Duodenal mucosa (tissue), 2 donors: ENCODE data around the gene VGLL4.

ENCODE experiments used
- H3K27ac ChIP-seq: one replicate; pipeline ENCODE4 v1.7.0; 2013; ENCODE audit warnings: low read depth, low read length
- H3K27me3 ChIP-seq, 2 donors: one replicate each; pipeline ENCODE4 v1.7.0; 2013; ENCODE audit warnings: low read length in 2 of 2, control low read depth in 1 of 2; ENCODE audit not compliant: insufficient read depth in 2 of 2, control insufficient read depth in 1 of 2
- H3K36me3 ChIP-seq, 2 donors: one replicate each; pipeline ENCODE4 v1.7.0; 2013; ENCODE audit warnings: low read length in 2 of 2, control low read depth in 1 of 2; ENCODE audit not compliant: insufficient read depth in 2 of 2, control insufficient read depth in 1 of 2
- H3K4me1 ChIP-seq, 2 donors: one replicate each; pipeline ENCODE4 v1.7.0; 2013; ENCODE audit warnings: low read length in 2 of 2, control low read depth in 1 of 2; ENCODE audit not compliant: insufficient read depth in 2 of 2, control insufficient read depth in 1 of 2
- H3K4me3 ChIP-seq, 2 donors: one replicate each; pipeline ENCODE4 v1.7.0; 2013; ENCODE audit warnings: low read length in 2 of 2, low read depth in 1 of 2
- H3K9ac ChIP-seq, 2 donors: one replicate each; pipeline ENCODE4 v1.7.0; 2013; ENCODE audit warnings: low read length in 2 of 2, low read depth in 1 of 2
- H3K9me3 ChIP-seq, 2 donors: one replicate each; pipeline ENCODE4 v1.7.0; 2013; ENCODE audit warnings: low read length in 2 of 2, control low read depth in 1 of 2; ENCODE audit not compliant: control insufficient read depth in 1 of 2

The VGLL4 gene

DNA sequence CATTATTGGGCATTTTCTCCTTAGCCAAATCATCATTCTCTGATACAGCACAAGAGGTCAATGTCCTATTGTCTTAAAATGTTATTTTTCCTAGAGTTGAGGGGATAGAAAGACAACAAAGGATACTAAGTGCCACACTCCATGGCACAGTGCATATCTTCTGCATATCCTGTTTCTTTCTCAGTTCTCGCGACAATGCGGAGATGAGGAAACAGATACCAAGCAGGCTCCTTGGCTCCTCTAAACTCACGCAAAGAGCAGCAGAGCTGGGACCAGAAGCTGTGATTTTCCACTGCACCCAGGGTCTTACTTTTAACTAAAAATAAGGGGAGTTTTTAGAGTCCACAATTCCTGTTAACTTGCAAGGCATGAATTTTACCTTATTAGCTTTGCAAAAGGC, 10.5 kb upstream of the VGLL4 start:
- Histone ChIP-seq H3K27ac (no peak overlapping the region), H3K4me3 (no peak overlapping the region), H3K4me1 (no peaks in the 10 kb centered on the region), H3K9me3 (no peaks in the 10 kb centered on the region), H3K9ac (no peak overlapping the region), H3K36me3 (no peaks in the 10 kb centered on the region), H3K27me3 (no peaks in the 10 kb centered on the region)

DNA sequence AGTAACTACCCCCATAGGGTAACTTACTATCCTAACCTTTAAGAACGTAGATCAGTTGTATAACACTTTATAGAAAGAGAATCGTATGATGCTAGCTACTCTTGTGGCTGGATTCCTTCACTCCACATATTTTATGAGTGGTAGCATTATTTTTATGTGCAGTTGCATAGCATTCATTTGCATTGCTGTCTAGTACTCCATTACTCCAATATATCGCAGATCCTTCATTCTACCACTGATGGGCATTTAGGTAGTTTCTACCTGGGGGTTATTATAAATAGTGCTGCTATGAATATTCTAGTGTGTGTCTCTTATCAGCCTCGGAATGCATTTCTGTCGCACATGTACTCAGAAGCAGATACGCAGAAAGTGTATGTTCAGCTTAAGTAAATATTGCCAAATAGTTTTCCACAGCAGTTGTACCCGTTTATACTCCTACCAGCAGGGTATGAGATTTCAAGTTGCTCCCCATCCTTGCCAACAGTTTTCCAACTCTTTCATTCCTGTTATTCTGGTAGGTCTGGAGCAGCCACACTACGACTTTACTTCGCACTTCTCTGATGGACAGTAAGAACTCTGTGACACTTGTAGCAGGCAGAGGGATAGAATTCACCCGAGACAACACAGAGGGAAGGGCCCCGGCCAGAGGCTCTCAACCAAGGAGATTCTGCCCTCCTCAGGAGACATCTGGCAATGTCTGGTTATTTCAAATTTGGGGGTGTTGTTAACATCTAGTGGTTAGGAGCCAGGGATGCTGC, 9.8 kb upstream of the VGLL4 start:
- no peaks in the 10 kb centered on the region for H3K27me3 ChIP-seq
- no peak overlapping the region for H3K27ac ChIP-seq
- no peaks in the 10 kb centered on the region for H3K36me3 ChIP-seq
- no peaks in the 10 kb centered on the region for H3K9me3 ChIP-seq
- H3K4me3 ChIP-seq = no peak overlapping the region
- no peak overlapping the region for H3K9ac ChIP-seq
- H3K4me1 ChIP-seq = no peaks in the 10 kb centered on the region

DNA sequence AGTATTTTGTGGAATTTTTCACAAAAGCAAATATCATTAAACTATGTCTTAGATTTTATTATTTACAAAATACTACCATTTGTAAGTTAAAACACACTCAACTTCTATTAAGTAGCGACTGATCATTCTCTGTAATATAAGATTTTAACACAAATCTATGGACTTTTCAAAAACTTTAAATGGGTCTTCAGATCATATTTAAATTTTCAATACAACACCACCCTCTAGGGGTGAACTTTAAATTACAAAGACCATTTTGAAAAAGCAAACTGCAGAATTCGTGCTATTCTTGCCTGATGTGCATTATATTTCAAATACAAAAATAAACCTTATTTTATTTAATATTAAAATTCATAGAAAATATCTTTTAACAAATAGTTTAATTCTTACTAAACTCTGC, 8.2 kb upstream of the VGLL4 start:
- Histone ChIP-seq H3K27ac (no peak overlapping the region), H3K9ac (no peak overlapping the region)

GRCh38 chr3:11651477-11651876, 7.8 kb upstream of the VGLL4 start:
- Histone ChIP-seq H3K27me3 (no peaks in the 10 kb centered on the region), H3K9ac (no peak overlapping the region), H3K4me1 (no peaks in the 10 kb centered on the region), H3K9me3 (no peaks in the 10 kb centered on the region), H3K4me3 (no peak overlapping the region), H3K36me3 (no peaks in the 10 kb centered on the region), H3K27ac (no peak overlapping the region)

More for the DNA sequence above, 8.2 kb upstream of the VGLL4 start:
- H3K9me3 ChIP-seq = no peaks in the 10 kb centered on the region
- no peaks in the 10 kb centered on the region for H3K4me1 ChIP-seq
- no peaks in the 10 kb centered on the region for H3K36me3 ChIP-seq
- H3K27me3 ChIP-seq = no peaks in the 10 kb centered on the region
- H3K4me3 ChIP-seq = no peak overlapping the region

- no peaks in the 10 kb centered on the region for H3K27me3 ChIP-seq
- no peak overlapping the region for H3K4me3 ChIP-seq
- H3K4me1 ChIP-seq = no peaks in the 10 kb centered on the region
- H3K9me3 ChIP-seq = no peaks in the 10 kb centered on the region
- no peaks in the 10 kb centered on the region for H3K36me3 ChIP-seq
- H3K9ac ChIP-seq = no peak overlapping the region
- H3K27ac ChIP-seq = no peak overlapping the region
Measured at GRCh38 chr3:11650391-11650790, 6.7 kb upstream of the VGLL4 start.

GRCh38 chr3:11648735-11649134, 5.0 kb upstream of the VGLL4 start:
- H3K4me1 ChIP-seq = peaks cover 0 to 3% of the 10 kb centered on the region in 2 donors
- H3K4me3 ChIP-seq = no peak overlapping the region
- H3K9ac ChIP-seq = no peak overlapping the region
- no peaks in the 10 kb centered on the region for H3K9me3 ChIP-seq
- H3K27ac ChIP-seq = no peak overlapping the region
- H3K36me3 ChIP-seq = no peaks in the 10 kb centered on the region
- no peaks in the 10 kb centered on the region for H3K27me3 ChIP-seq

- Histone ChIP-seq H3K9ac (peak overlapping the region; percentile 83 to 88), H3K27me3 (no peaks in the 10 kb centered on the region), H3K9me3 (no peaks in the 10 kb centered on the region), H3K4me1 (peaks cover 16 to 24% of the 10 kb centered on the region in 2 donors), H3K4me3 (peak overlapping the region; percentile 82 to 94), H3K27ac (peak overlapping the region; percentile 84), H3K36me3 (no peaks in the 10 kb centered on the region)
Measured at GRCh38 chr3:11643201-11643603, 513 bp downstream of the VGLL4 start.

GRCh38 chr3:11642431-11643191, 1.1 kb downstream of the VGLL4 start:
- Histone ChIP-seq H3K9me3 (no peaks in the 10 kb centered on the region), H3K27me3 (no peaks in the 10 kb centered on the region), H3K9ac (peak overlapping the region; percentile 83 to 88), H3K4me3 (peak overlapping the region; percentile 82 to 94), H3K27ac (peak overlapping the region; percentile 84), H3K36me3 (no peaks in the 10 kb centered on the region), H3K4me1 (peaks cover 21 to 24% of the 10 kb centered on the region in 2 donors)

- H3K27ac ChIP-seq = peak overlapping the region; percentile 84
- peak overlapping the region; percentile 83 to 88 for H3K9ac ChIP-seq
- peaks cover 21 to 24% of the 10 kb centered on the region in 2 donors for H3K4me1 ChIP-seq
- H3K4me3 ChIP-seq = peak overlapping the region; percentile 82 to 94
- H3K36me3 ChIP-seq = no peaks in the 10 kb centered on the region
- no peaks in the 10 kb centered on the region for H3K9me3 ChIP-seq
- H3K27me3 ChIP-seq = no peaks in the 10 kb centered on the region
Measured at GRCh38 chr3:11641683-11642430, 1.9 kb downstream of the VGLL4 start.

DNA sequence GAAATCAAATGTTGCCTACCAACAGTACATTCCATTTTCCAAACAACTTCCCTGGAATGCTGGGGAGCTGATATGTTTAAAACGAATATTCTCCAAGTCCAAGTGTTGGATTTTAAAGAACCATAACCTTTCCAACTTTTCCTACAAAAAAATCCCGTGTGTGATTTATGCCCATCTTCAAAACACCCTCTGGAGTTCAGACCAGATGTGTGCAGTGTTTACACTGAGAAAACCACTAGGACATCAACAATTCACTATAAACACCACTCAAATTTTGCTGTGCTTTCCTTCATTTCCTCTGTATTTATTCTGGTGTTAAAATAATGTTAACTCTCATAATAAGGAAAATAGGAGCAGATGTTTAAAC, 2.4 kb downstream of the VGLL4 start:
- no peaks in the 10 kb centered on the region for H3K27me3 ChIP-seq
- H3K4me3 ChIP-seq = peak overlapping the region; percentile 82 to 94
- peaks cover 21 to 27% of the 10 kb centered on the region in 2 donors for H3K4me1 ChIP-seq
- H3K36me3 ChIP-seq = no peaks in the 10 kb centered on the region
- peak overlapping the region; percentile 83 to 88 for H3K9ac ChIP-seq
- no peaks in the 10 kb centered on the region for H3K9me3 ChIP-seq
- peak overlapping the region; percentile 84 for H3K27ac ChIP-seq
